HG02571 (cell line): ENCODE results near the gene CCDC127.
A peak's percentile ranks its signal among the peaks of the same experiment; 100 is the strongest.
"Not testable (repeated sequence)": the region's sequence is repeated elsewhere in the genome, so short reads cannot be mapped to it uniquely, and the experiment has no call there.

Source experiments
- ATAC-seq: cut with Tn5 transposase; IDR thresholded peaks from one replicate; pipeline ENCODE4 v1.9.1; 2021; ENCODE audit warnings: mild to moderate bottlenecking, moderate library complexity; ENCODE audit not compliant: unreplicated experiment

The CCDC127 gene

DNA sequence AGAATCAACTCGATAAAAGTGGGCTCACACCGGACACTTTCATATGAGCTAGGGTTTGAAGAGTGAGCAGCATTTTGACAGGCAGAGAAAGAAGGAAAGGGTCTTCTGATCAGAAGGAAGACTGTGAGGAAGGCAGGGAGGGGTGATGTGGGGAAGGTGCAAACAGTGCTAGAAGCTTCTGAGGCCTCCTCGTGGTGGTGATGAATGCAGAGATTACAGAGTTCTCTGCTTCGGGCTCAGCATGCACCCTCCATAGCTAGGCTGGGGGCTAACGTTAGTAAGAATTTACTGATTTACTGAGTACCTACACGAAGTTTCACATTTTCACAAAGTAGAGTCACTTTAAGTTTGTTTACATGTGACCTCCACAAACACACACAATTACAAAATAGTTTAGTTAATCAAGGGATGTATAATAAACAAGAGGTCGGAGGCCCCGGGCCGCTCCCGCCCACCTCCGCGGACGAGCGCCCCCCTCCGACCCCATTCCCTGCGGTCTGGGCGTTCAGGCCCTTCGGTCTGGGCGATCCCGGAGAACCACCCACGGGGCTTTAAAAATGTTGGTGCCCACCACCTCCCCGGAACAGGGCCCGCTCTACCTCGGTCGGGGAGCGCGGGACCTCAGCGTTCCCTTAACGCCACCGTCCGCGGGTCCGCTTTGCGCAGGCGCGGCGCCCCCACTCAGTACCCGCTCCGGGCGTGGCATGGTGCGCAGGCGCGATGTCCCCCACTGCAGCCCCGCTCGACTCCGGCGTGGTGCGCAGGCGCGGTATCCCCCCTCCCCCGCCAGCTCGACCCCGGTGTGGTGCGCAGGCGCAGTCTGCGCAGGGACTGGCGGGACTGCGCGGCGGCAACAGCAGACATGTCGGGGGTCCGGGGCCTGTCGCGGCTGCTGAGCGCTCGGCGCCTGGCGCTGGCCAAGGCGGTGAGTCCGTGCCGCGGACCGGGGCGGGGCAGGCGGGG lies at the start of gene CCDC127, which contains the start of gene SDHA:
Gene CCDC127 (minus strand): TSS at position 660 of the 963 bp plus-strand sequence. CDS start 1,304 bp downstream, outside the sequence.
Gene SDHA (plus strand): TSS at position 827 of the 963 bp plus-strand sequence. CDS start 36 bp downstream, at position 863.
- peak; percentile 80 for ATAC-seq

DNA sequence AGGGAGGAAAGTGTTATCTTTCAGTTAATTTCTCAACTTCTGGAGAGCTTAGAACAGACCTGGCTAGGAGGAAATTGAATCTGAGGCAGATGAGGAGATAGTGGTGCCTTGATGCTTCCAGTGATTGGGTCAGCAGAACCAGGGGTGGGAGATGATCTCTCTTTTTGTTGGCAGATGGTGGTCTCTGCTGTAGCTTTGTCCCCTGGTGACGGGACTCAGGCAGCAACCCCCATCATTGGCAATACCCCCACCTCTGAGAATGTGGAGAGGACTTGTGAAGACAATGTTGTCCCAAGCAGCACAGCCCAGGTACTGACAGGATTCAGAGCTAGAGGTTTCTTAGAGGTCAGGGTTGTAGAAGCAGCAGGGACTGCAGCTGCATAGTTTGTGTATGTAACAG lies 49.8 kb upstream of the CCDC127 start:
- ATAC-seq, result no peak

- not testable (repeated sequence) for ATAC-seq
Measured at GRCh38 chr5:266311-267026, 48.5 kb upstream of the CCDC127 start.

- no peak for ATAC-seq
Measured at GRCh38 chr5:264338-264737, 46.4 kb upstream of the CCDC127 start.

DNA sequence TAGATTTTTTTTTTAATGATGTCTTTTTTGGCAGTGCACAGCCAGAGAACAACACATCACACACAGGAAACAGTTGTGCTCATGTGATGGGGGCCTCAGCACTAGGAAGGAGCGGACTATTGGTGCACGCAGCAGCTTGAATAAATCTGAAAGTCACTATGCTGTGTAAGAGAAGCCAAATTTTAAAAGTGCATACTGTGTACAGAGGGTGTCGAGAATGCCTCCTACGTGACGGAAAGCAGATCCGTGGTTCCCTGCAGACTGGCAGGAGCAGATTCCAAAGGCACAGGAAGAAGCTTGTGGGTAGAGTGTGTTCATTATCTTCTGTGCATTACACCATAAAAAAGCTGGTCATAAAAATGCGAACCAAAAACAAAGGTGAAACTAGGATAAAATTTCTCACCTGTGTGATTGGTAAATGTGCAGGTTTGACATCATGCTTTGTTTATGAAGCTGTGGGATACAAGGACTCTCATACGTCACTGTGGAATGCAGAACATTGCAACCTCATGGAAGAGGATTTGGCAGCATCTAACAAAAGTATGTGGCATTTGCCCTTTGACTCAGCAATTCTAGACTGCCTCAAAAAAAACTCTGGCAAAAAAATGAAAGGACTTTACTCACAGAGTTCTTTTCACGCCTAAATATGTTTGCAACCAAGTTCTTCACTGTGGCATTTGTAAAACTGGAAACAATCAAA lies 45.5 kb upstream of the CCDC127 start:
- not testable (repeated sequence) for ATAC-seq

DNA sequence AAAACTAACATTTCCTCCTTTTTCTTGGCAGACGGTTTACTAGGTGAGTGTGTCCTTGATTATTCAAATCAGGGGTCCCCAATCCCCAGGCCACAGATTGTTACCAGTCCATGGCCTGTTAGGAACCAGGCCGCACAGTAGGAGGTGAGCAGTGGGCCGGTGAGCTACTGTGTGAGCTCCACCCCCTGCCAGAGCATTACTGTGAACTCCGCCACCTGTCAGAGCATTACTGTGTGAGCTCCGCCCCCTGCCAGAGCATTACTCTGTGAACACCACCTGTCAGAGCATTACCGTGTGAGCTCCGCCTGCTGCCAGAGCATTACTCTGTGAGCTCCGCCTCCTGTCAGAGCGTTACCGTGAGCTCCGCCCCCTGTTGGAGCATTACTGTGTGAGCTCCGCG lies 39.2 kb upstream of the CCDC127 start:
- no peak for ATAC-seq

- ATAC-seq, result not testable (repeated sequence)
Measured at GRCh38 chr5:256347-256746, 38.4 kb upstream of the CCDC127 start.

DNA sequence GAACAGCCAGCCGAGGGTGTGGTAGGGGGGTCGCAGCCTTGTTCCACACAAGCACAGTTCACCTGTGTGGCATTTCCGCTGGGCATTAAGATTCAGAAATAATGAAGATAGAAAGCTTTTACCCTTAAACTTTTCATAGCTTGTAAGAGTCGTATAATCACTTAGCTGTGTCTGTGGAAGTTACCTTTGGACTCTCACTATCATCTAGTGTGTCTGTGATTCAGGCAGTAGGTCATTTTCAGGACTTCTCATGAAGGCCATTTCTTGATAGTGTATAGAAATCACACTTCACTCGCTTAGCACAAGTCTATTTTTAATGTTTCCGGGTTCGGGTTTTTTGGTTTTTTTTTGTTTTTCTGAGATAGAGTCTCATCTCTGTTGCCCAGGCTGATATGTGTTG lies 37.2 kb upstream of the CCDC127 start:
- not testable (repeated sequence) for ATAC-seq

DNA sequence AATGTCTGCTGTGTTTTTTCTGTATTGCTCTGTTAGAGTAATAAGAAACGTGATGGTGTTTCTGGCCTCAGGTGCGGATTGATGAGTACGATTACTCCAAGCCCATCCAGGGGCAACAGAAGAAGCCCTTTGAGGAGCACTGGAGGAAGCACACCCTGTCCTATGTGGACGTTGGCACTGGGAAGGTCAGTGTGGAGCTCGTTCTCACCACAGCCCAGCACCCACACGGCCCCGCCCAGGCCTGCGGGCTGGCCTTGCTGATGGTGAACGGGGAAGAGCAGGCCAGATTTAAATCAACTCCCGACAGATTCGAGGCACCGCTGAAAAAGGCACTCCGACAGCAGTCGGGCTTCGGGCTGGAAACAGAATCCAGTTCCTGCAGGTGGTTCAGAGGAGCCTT lies 36.4 kb upstream of the CCDC127 start:
- not testable (repeated sequence) for ATAC-seq

DNA sequence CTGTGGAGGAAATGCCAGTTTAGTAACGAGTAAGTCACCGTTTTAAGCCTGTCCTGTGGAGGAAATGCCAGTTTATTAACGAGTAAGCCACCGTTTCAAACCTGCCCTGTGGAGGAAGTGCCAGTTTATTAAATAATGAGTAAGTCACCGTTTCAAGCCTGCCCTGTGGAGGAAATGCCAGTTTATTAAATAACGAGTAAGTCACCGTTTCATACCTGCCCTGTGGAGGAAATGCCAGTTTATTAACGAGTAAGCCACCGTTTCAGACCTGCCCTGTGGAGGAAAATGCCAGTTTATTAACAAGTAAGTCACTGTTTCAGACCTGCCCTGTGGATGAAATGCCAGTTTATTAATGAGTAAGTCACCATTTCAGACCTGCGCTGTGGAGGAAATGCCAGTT lies 34.6 kb upstream of the CCDC127 start:
- ATAC-seq, result no peak

DNA sequence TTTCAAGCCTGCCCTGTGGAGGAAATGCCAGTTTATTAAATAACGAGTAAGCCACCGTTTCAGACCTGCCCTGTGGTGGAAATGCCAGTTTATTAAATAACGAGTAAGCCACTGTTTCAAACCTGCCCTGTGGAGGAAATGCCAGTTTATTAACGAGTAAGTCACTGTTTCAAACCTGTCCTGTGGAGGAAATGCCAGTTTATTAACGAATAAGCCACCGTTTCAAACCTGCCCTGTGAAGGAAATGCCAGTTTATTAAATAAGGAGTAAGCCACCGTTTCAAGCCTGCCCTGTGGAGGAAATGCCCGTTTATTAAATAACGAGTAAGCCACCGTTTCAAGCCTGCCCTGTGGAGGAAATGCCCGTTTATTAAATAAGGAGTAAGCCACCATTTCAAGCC lies 34.0 kb upstream of the CCDC127 start:
- ATAC-seq, result not testable (repeated sequence)

DNA sequence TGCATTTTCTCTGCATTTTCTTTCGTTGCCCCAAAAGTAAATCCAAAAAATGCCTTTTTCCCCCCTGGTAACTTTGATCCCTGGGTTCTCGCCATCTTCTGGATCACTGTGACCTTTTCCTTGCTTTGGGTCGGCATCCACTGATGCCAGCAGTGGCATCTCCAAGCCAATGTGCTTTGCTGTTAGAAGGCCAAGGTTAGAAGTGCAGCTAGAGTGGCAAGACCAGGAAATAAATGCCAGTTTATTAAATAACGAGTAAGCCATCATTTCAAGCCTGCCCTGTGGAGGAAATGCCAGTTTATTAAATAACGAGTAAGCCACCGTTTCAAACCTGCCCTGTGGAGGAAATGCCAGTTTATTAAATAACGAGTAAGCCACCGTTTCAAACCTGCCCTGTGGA lies 33.6 kb upstream of the CCDC127 start:
- ATAC-seq, result not testable (repeated sequence)

DNA sequence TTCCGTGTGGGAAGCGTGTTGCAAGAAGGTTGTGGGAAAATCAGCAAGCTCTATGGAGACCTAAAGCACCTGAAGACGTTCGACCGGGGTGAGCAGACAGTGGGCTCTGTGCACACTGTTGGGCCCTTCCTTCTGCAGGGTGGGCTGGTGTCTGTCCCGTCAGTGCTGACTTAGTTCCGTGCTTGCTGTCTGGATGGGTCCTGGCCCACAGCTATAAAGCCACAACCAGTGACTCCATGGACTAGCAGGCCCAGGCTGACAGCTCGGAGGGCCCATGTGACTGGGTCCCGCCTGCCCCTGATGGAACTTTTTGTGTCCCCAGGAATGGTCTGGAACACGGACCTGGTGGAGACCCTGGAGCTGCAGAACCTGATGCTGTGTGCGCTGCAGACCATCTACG lies 33.1 kb upstream of the CCDC127 start:
- ATAC-seq, result not testable (repeated sequence)

- ATAC-seq, result not testable (repeated sequence)
Measured at GRCh38 chr5:250396-250795, 32.4 kb upstream of the CCDC127 start.

DNA sequence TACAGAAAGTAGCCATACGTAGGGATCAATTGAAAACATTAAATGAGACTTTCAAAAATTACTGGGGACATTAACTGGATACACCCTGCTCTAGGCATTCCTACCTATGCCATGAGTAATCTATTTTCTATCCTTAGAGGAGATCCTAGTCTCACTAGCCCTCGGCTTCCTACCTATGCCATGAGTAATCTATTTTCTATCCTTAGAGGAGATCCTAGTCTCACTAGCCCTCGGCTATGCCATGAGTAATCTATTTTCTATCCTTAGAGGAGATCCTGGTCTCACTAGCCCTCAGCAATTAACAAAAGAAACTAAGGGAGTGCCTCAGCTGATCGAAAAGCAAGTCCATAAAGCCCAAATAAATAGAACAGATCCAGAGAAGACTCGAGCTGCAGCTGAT lies 27.8 kb upstream of the CCDC127 start:
- not testable (repeated sequence) for ATAC-seq

- ATAC-seq, result not testable (repeated sequence)
Measured at GRCh38 chr5:243683-244367, 25.9 kb upstream of the CCDC127 start.

DNA sequence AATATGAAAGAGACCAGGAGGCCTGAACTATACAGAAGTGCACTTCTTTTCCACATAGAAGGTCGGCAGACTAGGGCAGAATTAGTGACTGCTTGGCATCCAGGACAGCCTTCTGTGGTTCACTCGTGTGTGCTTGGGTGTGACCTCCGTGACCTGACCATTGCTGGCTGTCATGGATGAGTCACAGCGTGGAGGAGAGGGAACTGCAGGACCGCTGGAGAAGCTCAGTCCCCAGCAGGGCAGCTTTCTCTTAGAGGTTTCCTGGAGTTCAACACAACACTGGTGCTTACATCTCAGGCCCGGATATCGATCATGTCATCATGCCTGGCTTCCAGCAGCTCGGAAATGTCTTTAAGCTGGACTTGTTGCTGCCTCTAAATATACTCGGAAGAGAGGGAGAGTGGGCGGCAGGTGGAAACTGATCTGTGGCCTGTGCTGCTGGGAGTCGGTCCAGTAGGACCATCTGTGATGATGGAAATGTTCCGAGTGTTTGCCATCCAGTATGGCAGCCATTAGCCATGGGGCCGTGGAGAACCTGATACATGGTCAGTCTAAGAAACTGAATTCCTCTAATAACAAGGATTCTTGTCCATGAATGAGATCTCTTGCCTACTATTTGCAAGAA lies 23.2 kb upstream of the CCDC127 start:
- ATAC-seq, result not testable (repeated sequence)

GRCh38 chr5:240550-240949 lies 22.6 kb upstream of the CCDC127 start:
- not testable (repeated sequence) for ATAC-seq

- not testable (repeated sequence) for ATAC-seq
Measured at GRCh38 chr5:237931-238330, 20.0 kb upstream of the CCDC127 start.

- not testable (repeated sequence) for ATAC-seq
Measured at GRCh38 chr5:235527-235926, 17.6 kb upstream of the CCDC127 start.
